Large intestine (tissue), 3 donors: ENCODE results near the gene KRT13. TPM values are rescaled to one million over a fixed set of nuclear protein-coding genes. Genes with fewer than 3 reads are reported as not detected.

Experiments used
- DNase-seq, 2 donors: peaks; one replicate each; pipeline versions ENCODE4 v3.0.0 to v3.0.0-alpha.2; 2013
- H3K27ac ChIP-seq: one replicate; pipeline ENCODE4 v1.5.1; 2013; ENCODE audit warnings: low read length
- H3K27me3 ChIP-seq: 2 replicates; pipeline ENCODE4 v1.6.1; 2013; ENCODE audit warnings: low read length; ENCODE audit not compliant: control insufficient read depth, insufficient read depth
- H3K36me3 ChIP-seq: 2 replicates; pipeline ENCODE4 v1.6.1; 2013; ENCODE audit warnings: low read length; ENCODE audit not compliant: control insufficient read depth, insufficient read depth
- H3K4me1 ChIP-seq: one replicate; pipeline ENCODE4 v1.6.1; 2013; ENCODE audit warnings: low read length; ENCODE audit not compliant: control insufficient read depth, insufficient read depth
- H3K4me3 ChIP-seq: one replicate; pipeline ENCODE4 v1.5.1; 2013; ENCODE audit warnings: low read length
- H3K9me3 ChIP-seq: one replicate; pipeline ENCODE4 v1.6.1; 2013; ENCODE audit warnings: mild to moderate bottlenecking, low read depth, low read length, moderate library complexity; ENCODE audit not compliant: control insufficient read depth
- WGBS: methylation state at CpG from one replicate; pipeline ENCODE4 v1.1.5; 2013; ENCODE audit warnings: low lambda C conversion rate; ENCODE audit not compliant: insufficient coverage; 5-methylcytosine and 5-hydroxymethylcytosine counted together
- polyA plus RNA-seq: library from polyadenylated mRNA; unstranded; fragments of 120-200 nt; gene quantifications from one replicate; pipeline ENCODE4 v1.2.1, GENCODE V29; 2013

Gene KRT13
- polyA plus RNA-seq, 1 donor = 0.94 TPM

- Histone ChIP-seq H3K4me3 (no peak overlapping the region), H3K27ac (no peak overlapping the region), H3K9me3 (no peaks in the 10 kb centered on the region), H3K27me3 (peaks cover 19% of the 10 kb centered on the region), H3K4me1 (no peaks in the 10 kb centered on the region), H3K36me3 (no peaks in the 10 kb centered on the region)
- WGBS = no CpG with 5 or more reads among the region's 7 CpGs
- no peak for DNase-seq
Observed at GRCh38 chr17:41483991-41484826, 21.2 kb downstream of the KRT13 start.

- no peak overlapping the region for H3K4me3 ChIP-seq
- H3K9me3 ChIP-seq = no peaks in the 10 kb centered on the region
- no peak overlapping the region for H3K27ac ChIP-seq
- no peak for DNase-seq
- H3K4me1 ChIP-seq = no peaks in the 10 kb centered on the region
- H3K36me3 ChIP-seq = no peaks in the 10 kb centered on the region
- peaks cover 19% of the 10 kb centered on the region for H3K27me3 ChIP-seq
- WGBS = no CpG with 5 or more reads among the region's 9 CpGs
Observed at GRCh38 chr17:41483531-41483930, 21.9 kb downstream of the KRT13 start.

- Histone ChIP-seq H3K9me3 (no peaks in the 10 kb centered on the region), H3K36me3 (no peaks in the 10 kb centered on the region), H3K4me1 (no peaks in the 10 kb centered on the region), H3K4me3 (no peak within 1 kb of the TSS), H3K27me3 (peaks cover 8% of the 10 kb centered on the region), H3K27ac (no peak within 1 kb of the TSS)
- DNase-seq = no peak
- WGBS = no CpG with 5 or more reads among the region's 2 CpGs
Observed at GRCh38 chr17:41481036-41481435, 24.4 kb downstream of the KRT13 start, which contains the start of gene KRT35. Gene KRT35 (minus strand): TSS chr17:41481151. CDS start chr17:41481097, 54 bp downstream.

GRCh38 chr17:41480581-41480980 is 24.8 kb downstream of the KRT13 start:
- Histone ChIP-seq H3K27me3 (peaks cover 4% of the 10 kb centered on the region), H3K9me3 (no peaks in the 10 kb centered on the region), H3K4me3 (no peak overlapping the region), H3K27ac (no peak overlapping the region), H3K4me1 (no peaks in the 10 kb centered on the region), H3K36me3 (no peaks in the 10 kb centered on the region)
- no CpG with 5 or more reads among the region's 10 CpGs for WGBS
- no peak for DNase-seq

- no CpG with 5 or more reads among the region's 2 CpGs for WGBS
- Histone ChIP-seq H3K9me3 (no peaks in the 10 kb centered on the region), H3K27me3 (peaks cover 4% of the 10 kb centered on the region), H3K4me3 (no peak overlapping the region), H3K4me1 (no peaks in the 10 kb centered on the region), H3K36me3 (no peaks in the 10 kb centered on the region), H3K27ac (no peak overlapping the region)
- DNase-seq = no peak
Observed at GRCh38 chr17:41480136-41480535, 25.3 kb downstream of the KRT13 start.

- no CpG with 5 or more reads among the region's 8 CpGs for WGBS
- no peak overlapping the region for H3K4me3 ChIP-seq
- no peak overlapping the region for H3K27ac ChIP-seq
- peaks cover 2% of the 10 kb centered on the region for H3K27me3 ChIP-seq
- no peaks in the 10 kb centered on the region for H3K9me3 ChIP-seq
- H3K36me3 ChIP-seq = no peaks in the 10 kb centered on the region
- H3K4me1 ChIP-seq = no peaks in the 10 kb centered on the region
- no peak for DNase-seq
Observed at GRCh38 chr17:41478237-41478636, 27.2 kb downstream of the KRT13 start.

GRCh38 chr17:41476866-41477815 is 28.3 kb downstream of the KRT13 start:
- no CpG with 5 or more reads among the region's 22 CpGs for WGBS
- Histone ChIP-seq H3K4me1 (no peaks in the 10 kb centered on the region), H3K27ac (no peak overlapping the region), H3K9me3 (no peaks in the 10 kb centered on the region), H3K27me3 (peaks cover 2% of the 10 kb centered on the region), H3K4me3 (no peak overlapping the region), H3K36me3 (no peaks in the 10 kb centered on the region)
- DNase-seq = no peak

- no peaks in the 10 kb centered on the region for H3K4me1 ChIP-seq
- H3K9me3 ChIP-seq = no peaks in the 10 kb centered on the region
- H3K36me3 ChIP-seq = no peaks in the 10 kb centered on the region
- H3K4me3 ChIP-seq = no peak overlapping the region
- H3K27ac ChIP-seq = no peak overlapping the region
- WGBS = no CpG with 5 or more reads among the region's 4 CpGs
- peaks cover 2% of the 10 kb centered on the region for H3K27me3 ChIP-seq
- DNase-seq = no peak
Observed at GRCh38 chr17:41475421-41475820, 30.0 kb downstream of the KRT13 start.

GRCh38 chr17:41474863-41475262 is 30.5 kb downstream of the KRT13 start:
- H3K9me3 ChIP-seq = no peaks in the 10 kb centered on the region
- DNase-seq = no peak
- no peaks in the 10 kb centered on the region for H3K36me3 ChIP-seq
- no peaks in the 10 kb centered on the region for H3K4me1 ChIP-seq
- no peak overlapping the region for H3K27ac ChIP-seq
- H3K27me3 ChIP-seq = peaks cover 2% of the 10 kb centered on the region
- H3K4me3 ChIP-seq = no peak overlapping the region
- WGBS = no CpG with 5 or more reads among the region's 8 CpGs

- Histone ChIP-seq H3K36me3 (no peaks in the 10 kb centered on the region), H3K4me3 (no peak overlapping the region), H3K27me3 (no peaks in the 10 kb centered on the region), H3K27ac (no peak overlapping the region), H3K4me1 (no peaks in the 10 kb centered on the region), H3K9me3 (no peaks in the 10 kb centered on the region)
- no peak for DNase-seq
Observed at GRCh38 chr17:41468346-41468745, 37.1 kb downstream of the KRT13 start.
